Frontal cortex (tissue), 4 donors: ENCODE results near the gene ACLY. TPM values are rescaled to one million over a fixed set of nuclear protein-coding genes. Genes with fewer than 3 reads are reported as not detected.
"Not testable (repeated sequence)": the region's sequence is repeated elsewhere in the genome, so short reads cannot be mapped to it uniquely, and the experiment has no call there.

Source experiments
- DNase-seq, 2 donors: peaks; one replicate each; pipeline ENCODE4 v3.0.0; 2012; ENCODE audit warnings: low spot score in 2 of 2
- FAIRE-seq: peaks from 2 replicates; lab custom pipeline; 2012; peaks lifted over from hg19 to GRCh38; lab: Jason Lieb, UNC
- total RNA-seq: library from RNA; depleted of rRNA; stranded (reverse); fragments of >200 nt; gene quantifications from one replicate; pipeline ENCODE4 v1.2.3, GENCODE V29; 2014
- donor health status: control.
- donor health status: control.
- donor health status: control.

The ACLY gene
- total RNA-seq, 1 donor from 2014 or later = 140 TPM

- no peak for DNase-seq
- FAIRE-seq = no peak
These were observed 30.3 kb downstream of the ACLY start for GRCh38 chr17:41888332-41888965.

- FAIRE-seq (no peak), DNase-seq (peak in 1 of 2 donors; percentile 46)
These were observed 33.0 kb downstream of the ACLY start for GRCh38 chr17:41885733-41886132.

DNA sequence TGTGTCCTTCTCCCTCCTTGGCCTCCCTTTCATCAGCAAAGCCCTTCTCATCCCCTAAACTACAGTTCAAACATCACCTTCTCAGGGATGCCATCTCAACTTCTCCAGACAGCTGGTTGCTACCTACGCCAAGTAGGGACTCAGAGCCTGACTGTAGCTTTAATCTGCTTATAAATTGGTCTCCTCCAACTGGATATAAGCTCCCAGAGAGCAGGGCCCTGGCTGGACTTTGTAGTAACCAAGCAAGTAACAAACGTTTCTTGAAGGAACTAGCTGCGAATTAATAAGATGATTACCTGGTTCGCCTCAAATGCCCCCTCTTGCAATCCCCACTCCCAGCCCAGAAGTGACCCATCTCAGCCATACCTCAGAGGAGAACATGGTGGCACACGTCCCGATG lies 36.0 kb downstream of the ACLY start:
- no peak for DNase-seq
- FAIRE-seq = no peak

DNA sequence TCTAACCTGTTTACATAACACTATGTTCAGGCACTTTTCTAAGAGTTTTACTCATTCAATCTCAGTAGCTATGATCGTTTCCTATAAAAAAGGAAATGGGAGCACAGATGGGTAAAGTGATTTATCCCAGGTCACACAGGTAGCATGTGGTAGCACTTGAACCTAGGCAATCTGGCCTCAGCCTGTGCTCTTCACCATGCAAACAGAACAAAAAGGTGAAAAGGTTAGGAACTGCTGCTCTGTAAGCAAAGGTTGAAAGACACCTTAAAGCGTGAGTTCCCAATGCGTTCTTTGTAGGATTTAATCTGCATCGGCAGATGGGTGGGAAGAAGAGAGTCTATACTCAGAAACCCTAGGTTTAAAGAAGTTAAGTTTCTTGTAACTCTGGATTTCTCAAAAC lies 38.6 kb downstream of the ACLY start:
- DNase-seq (no peak), FAIRE-seq (no peak)

DNA sequence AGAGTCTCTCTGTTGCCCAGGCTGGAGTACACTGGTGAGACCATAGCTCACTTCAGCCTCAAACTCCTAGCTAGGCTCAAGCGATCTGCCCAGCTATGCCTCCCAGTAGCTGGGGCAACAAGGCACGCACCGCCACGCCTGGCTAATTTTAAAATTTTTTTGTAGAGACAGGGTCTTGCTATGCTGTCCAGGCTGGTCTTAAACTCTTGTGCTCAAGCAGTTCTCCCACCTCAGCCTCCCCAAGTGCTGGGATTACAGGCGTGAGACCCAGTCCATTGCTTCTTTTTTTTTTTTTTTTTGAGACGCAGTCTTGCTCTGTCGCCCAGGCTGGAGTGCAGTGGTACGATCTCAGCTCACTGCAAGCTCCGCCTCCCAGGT lies 44.5 kb downstream of the ACLY start:
- FAIRE-seq = not testable (repeated sequence)

DNA sequence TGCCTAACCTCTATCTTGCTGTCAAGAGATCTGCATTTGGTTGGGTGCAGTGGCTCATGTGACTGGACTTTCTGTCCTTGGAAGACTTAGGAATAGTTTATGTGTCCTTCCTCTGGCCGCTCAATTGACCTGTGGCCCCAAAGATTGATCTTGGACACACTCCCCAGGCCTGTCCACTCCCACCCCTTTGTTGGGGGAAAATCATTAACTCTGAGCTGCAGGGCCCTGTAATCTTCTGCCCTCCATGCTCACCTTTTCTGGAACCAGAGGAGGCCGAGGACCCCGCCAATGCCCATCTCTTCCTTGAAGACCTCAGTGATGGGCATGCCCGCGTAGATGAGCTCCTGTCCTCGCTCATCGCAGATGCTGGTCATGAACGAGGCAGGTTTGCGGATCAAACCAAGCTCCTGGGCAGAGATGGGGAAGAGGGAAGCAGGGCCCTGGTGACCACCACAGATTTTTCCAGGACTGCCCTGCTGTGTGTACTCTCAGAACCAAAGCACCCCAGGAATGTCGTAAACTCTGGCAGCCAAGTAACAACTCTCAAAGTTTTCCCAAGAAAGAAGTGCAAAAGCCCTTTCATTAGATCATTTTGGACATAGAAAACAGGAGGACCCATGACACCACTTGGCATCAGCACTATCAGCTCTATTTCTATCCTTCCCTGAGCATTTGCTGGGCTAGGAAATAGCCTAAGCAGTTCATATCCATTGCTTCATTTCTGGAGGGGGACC lies 45.0 kb downstream of the ACLY start:
- FAIRE-seq = no peak
- DNase-seq = no peak

More for the DNA sequence above, 44.5 kb downstream of the ACLY start:
- not testable (repeated sequence) for DNase-seq

GRCh38 chr17:41871789-41872188 lies 47.0 kb downstream of the ACLY start:
- DNase-seq (no peak), FAIRE-seq (no peak)

DNA sequence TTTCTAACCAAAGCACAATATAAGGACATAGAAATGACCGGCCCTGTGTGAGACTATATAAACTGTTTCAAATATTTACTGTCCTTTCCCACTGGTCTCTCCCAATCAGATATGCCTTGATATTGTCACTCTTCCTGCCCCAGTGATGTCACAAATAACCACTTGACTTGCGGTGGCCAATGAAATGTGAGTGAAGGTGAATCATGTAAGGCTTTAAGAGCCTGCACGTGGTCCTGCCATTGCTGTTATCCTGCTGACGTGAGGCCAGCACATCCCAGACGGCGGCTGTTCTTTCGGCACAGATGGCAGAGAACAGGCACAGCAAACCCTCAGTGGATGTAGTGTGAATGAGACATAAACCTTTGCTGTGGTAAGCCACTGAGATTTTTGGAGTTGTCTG lies 48.1 kb downstream of the ACLY start:
- DNase-seq (no peak), FAIRE-seq (no peak)

GRCh38 chr17:41870097-41870496 lies 48.7 kb downstream of the ACLY start:
- DNase-seq (no peak), FAIRE-seq (no peak)

- DNase-seq (no peak), FAIRE-seq (no peak)
These were observed 49.3 kb downstream of the ACLY start for GRCh38 chr17:41869426-41869825.

DNA sequence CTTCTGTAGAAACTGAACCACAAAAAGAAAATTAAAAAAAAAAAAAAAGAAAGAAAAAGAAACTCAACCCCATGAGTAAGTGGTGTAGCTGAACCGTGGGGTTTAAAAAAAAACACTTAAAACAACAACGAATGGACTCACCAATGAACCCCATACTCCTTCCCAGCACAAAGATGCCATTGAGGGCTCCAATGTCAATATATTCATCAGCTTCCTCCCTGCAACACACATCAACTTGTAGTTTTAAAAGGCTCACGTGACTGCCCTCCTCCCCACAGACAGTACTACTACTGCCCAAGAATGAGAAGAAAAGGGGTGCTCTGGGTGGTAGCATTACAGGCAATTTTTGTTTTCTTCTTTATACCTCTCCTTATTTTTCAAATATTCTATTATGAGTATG lies 50.2 kb downstream of the ACLY start:
- DNase-seq (no peak), FAIRE-seq (no peak)

DNA sequence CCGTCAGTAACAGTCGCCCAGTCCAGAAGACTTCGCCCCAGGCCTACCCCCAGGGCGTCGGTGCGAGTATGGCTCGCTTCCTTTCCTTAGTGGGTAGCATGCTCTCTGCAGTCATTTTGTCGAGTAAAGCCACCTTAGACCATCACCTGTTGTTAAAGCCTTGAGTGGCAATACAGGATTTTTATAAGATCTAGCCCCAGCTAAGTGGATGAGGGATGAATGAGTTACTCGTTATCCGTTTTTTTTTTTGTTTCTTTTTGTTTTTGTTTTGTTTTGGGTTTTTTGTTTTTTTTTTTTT lies 53.2 kb downstream of the ACLY start:
- DNase-seq (no peak), FAIRE-seq (no peak)

GRCh38 chr17:41864836-41865595 lies 53.7 kb downstream of the ACLY start, which contains the start of gene KLHL11:
KLHL11 (minus strand) TSS chr17:41865423; CDS start chr17:41865370, 53 bp downstream.
- DNase-seq (peak; percentile 89 to 91), FAIRE-seq (no peak)

DNA sequence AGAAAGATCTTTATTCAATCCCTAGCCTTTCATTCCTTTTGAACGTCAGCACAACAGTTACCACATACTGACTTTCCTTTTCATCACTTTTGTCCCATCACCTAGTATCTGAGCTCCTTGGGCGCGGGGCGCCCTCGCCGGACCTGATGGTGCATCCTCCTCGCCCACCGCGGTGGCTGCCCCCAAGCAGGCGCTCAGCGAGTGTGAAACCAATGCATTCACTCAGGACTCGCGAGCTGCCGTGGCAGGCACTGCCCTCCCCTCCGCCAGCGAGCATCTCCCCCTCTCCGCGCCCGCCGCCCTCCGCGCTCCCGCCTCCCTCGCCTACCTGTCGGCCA lies 54.3 kb downstream of the ACLY start:
- no peak for DNase-seq
- no peak for FAIRE-seq

DNA sequence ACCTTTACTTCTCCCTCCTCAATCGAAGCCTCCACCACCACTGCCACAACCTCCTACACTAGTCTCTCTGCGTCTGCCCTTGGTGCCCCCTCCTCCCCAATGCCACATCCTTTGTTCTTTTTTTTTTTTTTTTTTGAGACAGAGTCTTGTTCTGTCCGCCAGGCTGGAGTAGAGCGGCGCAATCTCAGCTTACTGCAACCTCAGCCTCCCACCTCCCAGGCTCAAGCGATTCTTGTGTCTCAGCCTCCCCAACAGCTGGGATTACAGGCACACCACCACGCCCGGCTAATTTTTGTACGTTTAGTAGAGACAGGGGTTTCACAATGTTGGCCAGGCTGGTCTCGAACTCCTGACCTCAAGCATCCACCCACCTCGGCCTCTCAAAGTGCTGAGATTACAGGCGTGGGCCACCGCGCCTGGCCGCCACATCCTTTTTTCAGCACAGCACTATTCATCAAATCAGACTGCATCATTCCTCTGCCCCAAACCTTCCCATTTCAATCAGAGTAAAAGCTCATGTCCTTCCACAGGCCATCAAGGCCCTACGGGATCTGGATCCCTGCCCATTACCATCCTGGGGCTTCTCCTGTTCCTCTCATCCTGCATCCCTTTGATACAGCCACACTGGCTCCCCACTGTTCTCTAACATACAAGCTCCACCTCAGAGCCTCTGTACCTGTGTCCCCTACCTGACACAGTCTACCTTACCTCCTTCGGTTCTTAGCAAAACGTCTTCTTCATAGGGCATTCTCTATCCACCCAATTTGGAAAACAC lies 55.5 kb downstream of the ACLY start:
- FAIRE-seq = no peak
- no peak for DNase-seq

GRCh38 chr17:41860254-41860931 lies 58.4 kb downstream of the ACLY start:
- FAIRE-seq = no peak
- DNase-seq = no peak

- not testable (repeated sequence) for FAIRE-seq, DNase-seq
These were observed 67.4 kb downstream of the ACLY start for GRCh38 chr17:41851382-41851781.

DNA sequence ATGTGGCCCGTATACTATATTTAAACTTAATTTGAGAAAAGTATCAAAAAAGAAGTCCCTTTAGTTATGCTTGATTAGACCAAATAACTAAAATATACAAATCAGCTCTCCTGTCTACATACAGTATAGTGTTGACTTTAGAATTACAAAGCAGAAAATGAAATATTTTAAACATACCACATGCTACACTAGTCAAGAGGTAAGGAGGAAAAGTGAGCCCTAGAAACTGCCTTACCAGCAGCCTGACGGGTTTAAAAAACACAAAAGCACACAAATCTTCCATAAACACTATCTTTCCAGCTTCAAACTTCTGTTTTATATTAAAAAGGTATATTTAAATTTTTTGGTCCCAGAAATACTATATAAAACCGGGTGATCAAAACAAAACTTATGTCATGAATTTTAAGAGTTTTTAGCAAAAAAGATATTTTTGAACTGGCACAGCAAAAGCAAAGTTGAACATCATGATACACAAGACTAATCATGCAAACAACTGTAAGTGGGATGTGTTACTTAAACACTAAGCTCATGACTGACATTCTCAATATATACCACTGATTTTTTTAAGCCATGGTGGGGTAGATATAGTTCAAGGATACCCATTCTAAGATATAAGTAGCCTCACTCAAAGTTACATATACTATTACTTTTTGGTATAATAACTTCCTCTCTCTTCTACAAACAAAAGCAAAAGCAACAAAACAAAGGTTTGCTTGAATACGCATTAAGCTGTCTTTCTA lies 69.3 kb downstream of the ACLY start:
- no peak for DNase-seq
- no peak for FAIRE-seq

DNA sequence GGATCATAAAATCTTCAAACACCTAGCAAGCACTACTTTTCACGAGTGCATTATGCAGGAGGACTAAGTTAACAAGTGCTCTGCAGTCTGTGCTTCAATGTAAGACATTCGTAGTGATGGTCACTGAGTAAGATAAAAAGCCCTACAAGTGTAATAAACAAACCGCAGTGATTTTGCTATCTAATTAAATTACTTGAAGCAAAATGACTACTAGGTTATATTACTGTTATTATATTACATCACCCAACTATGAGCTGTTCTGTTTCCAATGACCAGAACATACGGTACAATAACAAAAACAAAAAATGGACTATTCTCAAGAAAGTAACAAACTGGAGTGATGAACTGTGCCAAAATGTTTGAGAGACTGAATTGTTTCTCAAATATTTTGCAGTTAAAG lies 70.0 kb downstream of the ACLY start:
- FAIRE-seq = no peak

More for the DNA sequence above, 70.0 kb downstream of the ACLY start:
- no peak for DNase-seq
